MM.1S (cell line): Measurements from ENCODE around the gene PJA1.

Experiments used
- DNase-seq: peaks from one replicate; pipeline ENCODE4 v3.0.0-alpha.2; 2015
- H2AFZ ChIP-seq: fragments of 300-600 bp; sonication (generic); 2 replicates; pipeline ENCODE4 v1.6.0; 2016; ENCODE audit warnings: antibody characterized with exemption, low read length
- H3F3A ChIP-seq: fragments of 300-600 bp; sonication (generic); 2 replicates; pipeline ENCODE4 v1.6.1; 2016; ENCODE audit warnings: mild to moderate bottlenecking, antibody characterized with exemption, low read length, moderate library complexity, mixed read lengths; ENCODE audit not compliant: insufficient read depth
- H3K27ac ChIP-seq: fragments of 300-600 bp; sonication (generic); 2 replicates; pipeline ENCODE4 v1.5.1; 2016; ENCODE audit warnings: mild to moderate bottlenecking, low read length
- H3K27me3 ChIP-seq: fragments of 300-600 bp; sonication (generic); replicated peaks from 2 replicates; pipeline ENCODE4 v1.6.0; 2016; ENCODE audit warnings: low read length; ENCODE audit not compliant: insufficient read depth
- H3K36me3 ChIP-seq: fragments of 300-600 bp; sonication (generic); replicated peaks from 2 replicates; pipeline ENCODE4 v1.6.1; 2016; ENCODE audit warnings: mild to moderate bottlenecking, low read length, mixed read lengths; ENCODE audit not compliant: insufficient read depth
- H3K4me1 ChIP-seq: fragments of 300-600 bp; sonication (generic); 2 replicates; pipeline ENCODE4 v1.6.1; 2016; ENCODE audit warnings: low read length, mixed read lengths
- H3K4me2 ChIP-seq: fragments of 300-600 bp; sonication (generic); 2 replicates; pipeline ENCODE4 v1.6.0; 2016; ENCODE audit warnings: low read depth, low read length
- H3K4me3 ChIP-seq: fragments of 300-600 bp; sonication (generic); 2 replicates; pipeline ENCODE4 v1.5.1; 2016; ENCODE audit warnings: low read length, mixed read lengths
- H3K79me2 ChIP-seq: fragments of 300-600 bp; sonication (generic); 2 replicates; pipeline ENCODE4 v1.6.1; 2016; ENCODE audit warnings: mixed run types, low read length, mixed read lengths
- H3K9ac ChIP-seq: fragments of 300-600 bp; sonication (generic); 2 replicates; pipeline ENCODE4 v1.6.1; 2016; ENCODE audit warnings: low read length, mixed read lengths
- H3K9me2 ChIP-seq: fragments of 300-600 bp; sonication (generic); replicated peaks from 2 replicates; pipeline ENCODE4 v1.6.1; 2016; ENCODE audit warnings: mild to moderate bottlenecking, low read length, mixed read lengths; ENCODE audit not compliant: insufficient read depth
- H3K9me3 ChIP-seq: fragments of 300-600 bp; sonication (generic); replicated peaks from 2 replicates; pipeline ENCODE4 v1.6.1; 2016; ENCODE audit warnings: mild to moderate bottlenecking, low read length, mixed read lengths; ENCODE audit not compliant: insufficient read depth
- H4K20me1 ChIP-seq: fragments of 300-600 bp; sonication (generic); 2 replicates; pipeline ENCODE4 v1.6.1; 2016; ENCODE audit warnings: mild to moderate bottlenecking, low read length, moderate library complexity, mixed read lengths; ENCODE audit not compliant: insufficient read depth
- CTCF ChIP-seq: fragments of 300-600 bp; sonication (generic); IDR thresholded peaks from 2 replicates; pipeline ENCODE4 v1.5.1; 2016; ENCODE audit warnings: antibody characterized with exemption, low read length, mixed read lengths
- EZH2 ChIP-seq: fragments of 300-600 bp; sonication (generic); optimal IDR thresholded peaks from 2 replicates; pipeline ENCODE3; 2017; ENCODE audit warnings: low read depth, mild to moderate bottlenecking, antibody characterized with exemption, low read length, mixed read lengths
- EZH2phosphoT487 ChIP-seq: fragments of 300-600 bp; sonication (generic); IDR thresholded peaks from 2 replicates; pipeline ENCODE4 v1.6.1; 2018; ENCODE audit warnings: antibody characterized with exemption, low read length

The PJA1 gene

GRCh38 chrX:69154051-69154450, 11.2 kb downstream of the PJA1 start:
- Histone ChIP-seq H3K9me2 (no peaks in the 10 kb centered on the region), H4K20me1 (no peaks in the 10 kb centered on the region), H3K27ac (no peak overlapping the region), H3K4me2 (no peak overlapping the region), H3K36me3 (no peaks in the 10 kb centered on the region), H3K27me3 (no peaks in the 10 kb centered on the region), H3F3A (no peaks in the 10 kb centered on the region), H3K79me2 (no peaks in the 10 kb centered on the region), H2AFZ (no peak overlapping the region), H3K9me3 (no peaks in the 10 kb centered on the region), H3K9ac (no peak overlapping the region), H3K4me1 (no peaks in the 10 kb centered on the region), H3K4me3 (no peak overlapping the region)
- no peak for DNase-seq
- TF ChIP-seq EZH2 (no peak), EZH2phosphoT487 (no peak), CTCF (no peak)

GRCh38 chrX:69153060-69153730, 12.1 kb downstream of the PJA1 start:
- DNase-seq = no peak
- no peak overlapping the region for H3K4me2 ChIP-seq
- no peaks in the 10 kb centered on the region for H3K79me2 ChIP-seq
- H3K9ac ChIP-seq = no peak overlapping the region
- no peaks in the 10 kb centered on the region for H3K36me3 ChIP-seq
- no peaks in the 10 kb centered on the region for H3K27me3 ChIP-seq
- no peaks in the 10 kb centered on the region for H3K4me1 ChIP-seq
- no peak overlapping the region for H3K4me3 ChIP-seq
- no peaks in the 10 kb centered on the region for H3K9me2 ChIP-seq
- TF ChIP-seq EZH2 (no peak), CTCF (no peak), EZH2phosphoT487 (no peak)
- H3K9me3 ChIP-seq = no peaks in the 10 kb centered on the region
- no peaks in the 10 kb centered on the region for H4K20me1 ChIP-seq
- no peak overlapping the region for H2AFZ ChIP-seq
- no peaks in the 10 kb centered on the region for H3F3A ChIP-seq
- H3K27ac ChIP-seq = no peak overlapping the region

- H3K36me3 ChIP-seq = no peaks in the 10 kb centered on the region
- no peaks in the 10 kb centered on the region for H4K20me1 ChIP-seq
- no peak overlapping the region for H3K4me3 ChIP-seq
- TF ChIP-seq EZH2phosphoT487 (no peak), EZH2 (no peak), CTCF (no peak)
- no peaks in the 10 kb centered on the region for H3K27me3 ChIP-seq
- no peak for DNase-seq
- no peak overlapping the region for H3K4me2 ChIP-seq
- no peaks in the 10 kb centered on the region for H3F3A ChIP-seq
- no peaks in the 10 kb centered on the region for H3K4me1 ChIP-seq
- no peaks in the 10 kb centered on the region for H3K9me2 ChIP-seq
- H3K27ac ChIP-seq = no peak overlapping the region
- H3K79me2 ChIP-seq = no peaks in the 10 kb centered on the region
- no peaks in the 10 kb centered on the region for H3K9me3 ChIP-seq
- no peak overlapping the region for H2AFZ ChIP-seq
- no peak overlapping the region for H3K9ac ChIP-seq
Measured at GRCh38 chrX:69152417-69152841, 12.8 kb downstream of the PJA1 start.
